DMS153 (cell line): Measurements from ENCODE around the gene COMMD9.
A peak's percentile ranks its signal among the peaks of the same experiment; 100 is the strongest.
"Not testable (repeated sequence)": the region's sequence is repeated elsewhere in the genome, so short reads cannot be mapped to it uniquely, and the experiment has no call there.

Experiments
- DNase-seq: peaks from one replicate; lab custom pipeline; 2025; lab: John Stamatoyannopoulos, UW

COMMD9 gene

DNA sequence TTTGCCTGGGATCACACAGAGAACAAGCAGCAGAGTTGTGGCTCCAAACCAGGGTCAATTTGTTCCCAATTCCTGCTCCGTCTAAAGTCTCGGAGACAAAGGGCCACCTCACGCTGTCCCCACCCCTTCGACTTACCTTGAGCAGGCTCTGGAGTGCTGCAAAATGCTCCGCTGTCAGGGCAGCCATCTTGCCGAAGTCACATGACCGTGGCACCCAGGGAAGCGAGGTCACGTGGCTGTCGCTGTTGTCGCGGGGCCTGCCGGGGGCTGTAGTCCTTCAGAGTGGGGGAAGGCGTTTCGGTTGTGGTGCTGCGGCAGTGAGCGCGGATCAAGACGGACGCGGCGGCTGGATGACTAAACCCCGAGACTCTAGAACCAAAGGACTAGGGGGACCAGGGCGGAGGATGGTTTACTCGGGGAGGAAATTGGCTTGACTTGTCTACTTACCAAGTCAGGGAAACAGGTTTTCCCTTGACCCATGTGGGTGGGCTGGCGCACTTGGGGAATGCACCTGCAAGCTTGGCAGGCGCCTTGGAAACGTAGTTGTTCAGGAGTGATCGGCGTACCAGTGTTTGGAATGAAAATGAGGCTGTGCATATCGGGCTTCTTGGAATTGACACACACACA, at the start of gene COMMD9:
COMMD9 (minus strand) TSS at position 199 of the 627 bp plus-strand sequence; CDS start at position 187, 12 bp downstream.
- peak; percentile 88 for DNase-seq

DNA sequence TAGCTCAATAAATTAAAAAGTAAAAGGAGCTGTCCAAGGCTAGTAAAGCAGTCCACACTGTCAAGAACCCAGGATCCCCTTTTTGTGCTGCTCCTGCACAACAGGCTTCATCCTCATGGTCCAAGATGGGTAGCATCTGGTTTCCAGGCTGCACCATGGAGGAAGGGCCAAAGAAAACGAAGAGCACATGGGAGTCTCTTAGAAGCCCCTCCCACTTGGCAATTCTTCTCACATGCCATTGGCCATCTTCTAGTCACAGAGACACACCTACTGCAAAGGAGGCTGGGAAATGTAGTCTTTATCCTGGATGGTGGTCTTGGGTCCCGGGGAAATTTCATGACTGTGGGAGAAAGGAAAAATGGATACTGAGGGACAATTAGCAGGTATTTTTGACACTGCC, 44.7 kb upstream of the COMMD9 start:
- DNase-seq: no peak

DNA sequence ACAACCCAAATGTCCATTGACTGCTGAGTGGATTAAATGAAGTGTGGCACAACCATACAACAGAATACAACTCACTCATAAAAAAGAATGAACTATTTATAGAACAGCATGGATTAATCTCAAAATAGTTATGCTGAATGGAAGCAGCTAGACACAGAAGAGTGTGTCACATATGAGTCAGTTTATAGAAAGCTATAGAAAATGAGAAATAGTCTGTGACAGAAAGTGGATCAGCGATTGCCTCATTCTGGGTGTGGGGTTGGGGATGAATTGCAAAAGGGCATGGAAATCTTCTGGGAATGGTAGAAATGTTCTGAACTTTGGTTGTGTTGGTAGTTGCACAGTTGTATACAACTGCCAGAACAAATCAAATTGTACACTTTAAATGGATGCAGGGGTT, 44.2 kb upstream of the COMMD9 start:
- DNase-seq: no peak

DNA sequence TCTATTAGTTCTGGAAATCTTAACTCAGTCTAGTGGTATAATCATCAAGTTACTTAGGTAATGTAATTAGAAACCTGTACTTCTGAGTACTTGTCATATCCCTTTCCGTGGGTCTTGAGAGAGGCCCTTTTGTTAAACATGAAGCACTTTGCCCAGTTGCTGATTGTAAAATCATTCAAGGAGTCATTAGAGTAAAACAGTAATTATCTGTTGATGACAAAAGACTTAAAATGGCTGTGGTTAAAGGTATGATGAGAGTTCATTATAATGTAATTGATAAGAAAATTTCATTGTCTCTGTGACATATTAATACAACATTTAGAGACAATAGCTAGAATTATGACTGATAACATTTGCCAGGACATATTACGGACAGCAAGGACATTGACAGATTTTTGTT, 41.2 kb upstream of the COMMD9 start:
- no peak for DNase-seq

DNA sequence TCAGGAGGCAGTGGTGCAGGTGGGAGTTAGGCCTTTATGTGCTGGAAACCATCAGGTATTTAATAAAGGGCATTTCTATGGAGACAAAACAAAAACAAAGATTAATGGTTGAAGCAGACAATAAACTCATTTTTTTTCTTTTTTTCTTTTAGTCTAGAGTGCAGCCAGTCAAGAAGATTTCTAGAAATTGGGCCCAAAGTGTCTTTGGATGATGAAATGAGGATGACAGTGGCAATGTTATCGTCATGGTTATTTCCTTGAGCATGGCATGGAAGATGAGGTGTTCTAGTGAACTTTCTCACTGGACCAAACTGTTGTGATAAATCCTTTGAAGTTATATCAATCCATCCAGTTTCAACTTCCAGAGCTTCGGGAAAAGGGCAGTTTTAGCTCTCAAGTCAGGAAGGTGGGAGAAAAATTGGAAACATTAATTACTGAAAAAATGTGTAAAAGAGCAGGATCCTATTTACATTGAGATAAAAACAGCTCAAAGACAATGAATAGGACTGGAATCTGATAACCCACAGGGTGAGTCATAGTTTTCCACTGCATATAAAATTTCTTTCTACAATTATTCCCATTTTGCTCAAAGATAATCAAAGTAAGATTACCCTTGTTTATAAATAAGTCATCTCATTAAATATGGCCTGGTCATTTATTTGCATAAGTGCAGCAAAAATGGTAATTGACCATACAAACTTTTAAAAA, 39.9 kb upstream of the COMMD9 start:
- DNase-seq: no peak

DNA sequence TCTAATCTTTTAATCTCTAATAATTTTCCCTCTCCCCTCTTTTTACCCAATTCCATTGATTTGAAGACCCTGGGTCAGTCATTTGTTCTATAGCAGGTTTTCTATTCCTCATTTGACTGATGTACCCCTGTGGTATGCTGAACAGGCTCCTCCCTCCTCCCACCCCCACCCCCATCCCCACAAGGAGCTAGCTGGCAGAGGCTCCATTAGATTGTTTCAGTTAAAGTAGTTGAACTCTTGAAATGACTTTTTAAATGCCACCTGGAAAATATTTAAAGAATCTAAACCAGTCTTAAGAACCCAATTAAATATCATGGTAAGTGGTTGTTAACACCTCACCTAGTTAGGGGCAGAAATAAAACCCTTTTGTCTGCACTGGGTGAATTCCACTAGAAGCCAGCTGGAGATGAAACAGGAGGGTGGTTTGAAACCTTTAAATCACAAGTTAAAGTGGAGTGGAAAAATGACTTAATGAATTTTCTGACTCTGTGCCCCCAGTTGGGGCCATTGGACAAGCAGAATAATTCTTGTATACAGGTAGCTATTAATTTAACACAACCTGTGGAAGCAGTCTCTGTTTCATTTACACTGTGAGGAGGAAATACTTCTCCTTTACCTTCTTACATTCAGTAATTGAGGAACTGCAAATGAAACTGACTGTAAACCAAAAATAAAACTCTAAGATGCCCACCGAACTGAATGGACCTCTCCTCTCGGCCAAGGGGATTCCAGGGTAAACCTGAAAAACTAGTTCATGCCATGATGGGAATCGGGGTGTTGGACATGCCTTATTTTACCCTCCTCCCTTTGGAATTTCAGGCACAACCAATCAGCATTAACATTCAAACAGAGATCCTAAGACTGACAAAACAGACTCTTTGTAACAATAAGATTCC, 37.5 kb upstream of the COMMD9 start:
- no peak for DNase-seq

DNA sequence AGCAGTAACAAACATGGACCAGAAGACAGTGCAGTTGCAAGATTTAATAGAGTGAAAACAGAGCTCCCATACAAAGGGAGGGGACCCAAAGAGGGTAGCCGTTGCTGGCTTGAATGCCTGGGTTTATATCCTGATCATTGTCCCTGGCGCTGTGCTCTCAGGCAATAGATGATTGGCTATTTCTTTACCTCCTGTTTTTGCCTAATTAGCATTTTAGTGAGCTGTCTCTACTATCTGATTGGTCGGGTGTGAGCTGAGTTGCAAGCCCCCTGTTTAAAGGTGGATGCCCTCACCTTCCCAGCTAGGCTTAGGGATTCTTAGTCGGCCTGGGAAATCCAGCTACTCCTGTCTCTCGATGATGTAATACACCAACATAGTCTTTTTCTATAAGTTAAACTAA, 36.2 kb upstream of the COMMD9 start:
- not testable (repeated sequence) for DNase-seq

DNA sequence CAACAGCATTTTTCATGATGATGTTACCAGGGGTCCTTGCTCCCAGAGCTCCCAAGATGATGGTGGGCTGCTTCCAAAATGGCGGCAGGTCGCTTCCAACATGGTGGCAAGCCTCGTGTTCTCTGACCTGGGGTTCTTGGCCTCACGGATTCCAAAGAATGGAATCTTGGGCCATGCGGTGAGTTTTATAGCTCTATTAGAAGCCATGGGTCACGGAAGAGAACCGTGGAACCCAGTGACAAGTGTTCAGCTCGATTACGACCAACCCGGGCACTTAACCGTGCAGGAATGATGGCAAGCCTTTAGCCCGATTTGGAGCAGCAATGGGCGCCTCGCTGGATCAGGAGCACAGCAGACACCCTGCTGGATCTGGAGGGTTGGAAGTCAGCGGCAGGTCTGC, 35.7 kb upstream of the COMMD9 start:
- not testable (repeated sequence) for DNase-seq

DNA sequence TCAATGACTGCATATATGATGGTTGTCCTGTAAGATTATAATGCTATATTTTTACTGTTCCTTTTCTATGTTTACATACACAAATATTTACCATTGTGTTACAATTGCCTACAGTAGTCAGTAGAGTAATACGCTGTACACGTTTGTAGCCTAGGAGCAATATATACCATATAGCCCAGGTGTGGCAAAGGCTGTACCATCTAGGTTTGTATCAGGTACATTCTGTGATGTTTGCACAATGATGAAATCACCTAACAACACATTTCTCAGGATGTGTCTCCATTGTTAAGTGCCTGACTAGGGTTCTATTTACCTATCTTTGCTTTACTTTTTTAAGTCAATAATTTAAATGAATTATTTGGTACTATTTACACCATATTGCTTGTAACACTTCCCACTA, 28.8 kb upstream of the COMMD9 start:
- no peak for DNase-seq

DNA sequence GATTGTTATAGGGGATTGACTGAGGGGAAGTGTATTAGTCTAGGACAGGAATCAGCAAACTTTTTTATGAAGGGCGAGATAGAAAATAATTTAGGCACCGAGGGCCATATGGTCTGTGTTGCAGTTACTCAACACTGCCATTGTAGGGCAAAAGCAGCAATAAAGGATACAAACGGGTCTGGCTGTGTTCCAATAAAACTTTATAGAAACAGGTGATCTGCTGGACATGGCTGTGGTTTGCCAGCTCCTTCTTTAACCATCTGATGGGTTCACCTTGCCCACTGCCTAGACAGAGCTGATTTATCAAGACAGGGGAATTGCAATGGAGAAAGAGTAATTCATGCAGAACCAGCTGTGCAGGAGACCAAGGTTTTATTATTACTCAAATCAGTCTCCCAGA, 26.8 kb upstream of the COMMD9 start:
- no peak for DNase-seq

DNA sequence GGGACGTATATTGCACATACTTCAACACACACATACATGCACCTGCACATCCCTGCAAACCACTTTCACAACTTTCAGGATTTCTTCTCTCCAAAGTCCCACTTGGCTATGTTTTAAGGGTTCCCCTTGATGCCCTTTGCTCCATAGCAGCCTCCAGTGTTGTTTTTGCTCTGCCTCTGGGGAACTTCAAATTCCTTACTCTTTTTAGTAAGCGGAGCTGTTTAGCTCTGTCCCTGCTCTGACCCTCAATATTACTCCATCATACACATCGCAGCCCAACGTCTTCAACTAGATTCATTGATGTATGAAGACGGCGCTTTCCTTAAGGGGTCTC, 25.2 kb upstream of the COMMD9 start:
- DNase-seq: no peak

DNA sequence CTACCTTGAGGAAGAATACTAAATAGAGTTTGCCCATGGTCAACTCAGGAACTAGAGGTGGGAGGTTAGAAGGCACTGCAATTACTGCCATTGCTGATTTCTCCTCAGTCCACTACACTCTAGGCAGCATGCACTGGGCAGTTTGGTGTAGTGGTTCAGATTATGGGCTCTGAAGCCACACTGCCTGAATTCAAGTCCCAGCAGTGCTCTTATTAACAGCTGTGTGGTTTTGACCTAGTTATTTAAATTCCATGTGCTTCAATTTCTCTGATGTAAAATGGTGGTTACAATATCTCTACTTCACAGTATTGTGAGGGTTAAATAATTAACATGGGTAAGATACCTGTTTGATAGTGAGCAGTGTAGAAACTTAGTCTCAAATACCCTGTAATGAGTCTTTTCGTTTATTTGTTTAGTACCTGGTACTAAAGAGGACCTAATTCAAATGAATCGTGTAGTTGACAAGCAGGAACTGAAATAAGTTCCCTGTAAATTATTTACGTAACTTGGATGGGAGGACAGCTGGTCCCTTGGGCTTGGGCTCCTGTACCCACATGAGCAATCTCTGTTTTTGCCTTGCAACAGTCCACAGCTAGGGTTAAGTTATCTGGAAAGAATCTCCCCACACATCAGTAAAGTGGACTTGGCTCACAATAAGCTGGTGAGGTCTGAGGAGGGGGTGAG, 24.7 kb upstream of the COMMD9 start:
- no peak for DNase-seq

DNA sequence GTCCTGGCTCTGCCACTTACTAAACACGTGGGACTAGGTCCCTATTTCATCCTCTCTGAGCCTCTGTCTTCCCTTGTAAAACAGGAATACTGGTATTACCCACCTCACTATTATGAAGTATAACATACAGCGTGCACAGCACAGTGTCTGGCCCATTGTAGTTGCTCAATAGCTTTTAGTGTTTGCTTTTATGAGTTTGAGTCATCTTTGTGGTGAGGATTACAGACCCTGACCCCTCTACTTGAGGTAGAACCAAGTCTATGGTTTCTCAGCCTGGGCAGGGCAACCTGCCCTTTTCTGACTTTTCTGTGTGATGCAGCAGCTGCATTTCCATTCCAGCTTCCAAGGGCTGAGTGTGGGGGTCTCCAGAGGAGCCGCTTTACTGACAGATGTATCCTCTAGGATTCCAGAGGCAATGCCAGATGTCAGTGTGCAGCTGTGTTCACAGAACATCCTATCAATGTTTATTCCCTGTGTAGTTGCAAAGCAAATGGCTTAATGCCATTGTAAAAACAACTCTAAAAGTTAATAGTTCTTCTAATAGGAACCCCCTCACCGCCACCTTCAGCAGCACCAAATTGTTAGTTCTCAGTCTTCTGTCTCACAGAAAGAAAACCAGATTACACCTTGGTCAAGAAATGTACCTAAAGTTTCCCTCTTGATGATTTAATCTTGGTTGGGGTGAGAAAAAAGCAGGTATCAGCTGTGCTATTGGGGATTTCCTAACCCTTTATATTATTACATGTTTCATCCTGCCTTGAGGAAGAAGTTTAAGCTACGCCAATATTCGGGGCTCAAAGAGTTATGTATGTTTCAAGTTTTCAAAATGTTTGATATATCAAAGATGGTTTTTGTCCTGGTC, 23.6 kb upstream of the COMMD9 start:
- DNase-seq: no peak

DNA sequence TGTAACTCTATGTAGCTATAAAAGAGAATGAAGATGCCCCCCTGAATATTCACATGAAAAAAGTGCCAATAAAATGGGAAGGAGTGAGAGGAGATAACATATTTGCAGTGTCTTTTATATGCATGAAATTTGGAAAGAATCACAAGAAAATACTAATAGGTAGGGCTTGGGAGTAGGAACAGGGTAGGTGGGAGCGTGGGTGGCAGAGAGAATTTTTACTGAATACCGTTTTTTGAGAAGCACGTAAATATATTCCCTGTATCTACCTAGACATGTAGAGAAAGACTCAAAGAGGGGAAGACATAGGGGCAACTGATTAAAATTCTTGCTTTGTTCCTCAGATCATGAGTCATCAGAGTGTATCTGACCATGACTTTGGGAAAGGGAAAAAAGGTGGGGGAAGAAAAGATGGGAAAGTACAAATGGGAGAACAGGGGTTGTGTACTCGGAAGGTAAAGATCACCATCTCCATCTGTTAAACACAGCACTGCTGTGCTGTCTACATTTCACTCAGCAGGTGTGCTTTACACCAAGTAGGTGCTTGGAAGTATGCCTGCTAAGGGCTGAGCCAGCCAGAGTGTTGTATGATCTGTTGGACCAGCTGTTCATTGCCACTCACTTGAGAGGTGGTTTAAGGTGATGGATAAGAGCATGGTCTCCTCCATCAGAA, 22.8 kb upstream of the COMMD9 start:
- no peak for DNase-seq

DNA sequence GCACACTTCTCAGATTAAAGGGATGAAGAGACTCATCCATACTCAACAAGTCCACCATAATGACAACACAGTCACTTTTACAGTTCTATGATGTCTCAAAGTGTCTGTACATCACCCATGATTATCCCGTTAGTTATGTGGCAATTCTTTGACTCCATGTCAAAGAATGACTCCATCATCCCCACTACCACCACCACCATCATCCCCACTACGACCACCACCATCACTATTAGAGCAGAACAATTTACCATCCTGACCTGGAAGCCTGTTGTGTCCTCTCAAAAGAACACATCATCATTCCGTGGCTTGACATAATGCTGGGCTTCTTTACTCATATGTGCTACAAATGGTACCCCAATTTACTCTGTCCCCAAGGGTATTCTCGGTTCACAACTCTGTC, 20.6 kb upstream of the COMMD9 start:
- DNase-seq: no peak

DNA sequence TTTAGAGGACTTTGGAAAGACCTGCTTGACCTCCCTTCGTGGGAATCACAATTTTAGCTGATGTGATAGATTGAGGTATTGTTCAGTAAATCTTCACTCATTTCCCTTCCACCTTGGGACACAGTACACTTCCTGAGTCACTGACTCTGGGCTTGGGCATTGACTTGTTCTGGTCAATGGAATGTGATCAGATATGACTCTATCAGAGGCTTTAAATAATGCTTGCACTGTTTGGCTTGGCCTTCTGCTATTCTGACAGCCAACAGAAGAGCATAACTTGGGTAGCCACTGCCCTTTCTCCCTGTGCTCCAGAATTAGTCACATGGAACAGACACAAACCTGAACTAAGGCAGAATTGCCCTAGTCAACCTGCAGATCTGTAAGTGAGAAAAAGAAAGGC, 19.4 kb upstream of the COMMD9 start:
- no peak for DNase-seq

DNA sequence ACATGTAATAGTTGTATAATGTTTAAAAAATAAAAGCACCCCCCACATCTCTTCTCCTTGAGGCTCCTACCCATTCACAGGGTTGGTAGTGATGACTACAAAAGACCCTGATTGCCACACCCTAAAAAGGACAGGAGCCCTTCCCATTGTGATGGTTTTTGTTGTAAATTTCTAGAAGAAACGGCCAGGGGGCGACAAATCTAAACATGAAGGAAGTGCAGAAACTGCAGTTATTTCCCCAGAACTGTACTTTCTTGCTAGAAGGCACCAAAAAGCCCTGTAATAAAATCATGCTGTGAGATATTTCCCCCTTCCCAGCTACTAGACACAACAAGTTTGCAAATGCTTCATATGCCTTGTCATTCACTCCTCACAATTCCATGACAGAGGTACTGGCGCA, 17.7 kb upstream of the COMMD9 start:
- DNase-seq: no peak

DNA sequence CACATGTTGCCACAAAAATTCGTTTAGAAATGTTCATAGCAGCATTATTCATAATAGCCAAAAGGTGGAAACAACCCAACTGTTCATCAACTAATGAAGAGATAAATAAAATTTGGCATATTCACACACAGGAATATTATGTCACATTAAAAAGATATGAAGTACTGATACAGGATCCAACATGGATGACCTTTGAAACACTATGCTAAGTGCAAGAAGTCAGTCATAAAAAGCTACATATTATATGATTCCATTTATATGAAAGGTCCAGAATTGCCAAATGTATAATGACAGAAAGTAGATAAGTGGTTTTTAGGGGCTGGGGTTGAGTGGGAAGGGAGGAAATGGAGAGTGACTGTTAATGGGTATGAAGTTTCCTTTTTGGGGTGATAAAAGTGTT, 15.8 kb upstream of the COMMD9 start:
- DNase-seq: no peak

DNA sequence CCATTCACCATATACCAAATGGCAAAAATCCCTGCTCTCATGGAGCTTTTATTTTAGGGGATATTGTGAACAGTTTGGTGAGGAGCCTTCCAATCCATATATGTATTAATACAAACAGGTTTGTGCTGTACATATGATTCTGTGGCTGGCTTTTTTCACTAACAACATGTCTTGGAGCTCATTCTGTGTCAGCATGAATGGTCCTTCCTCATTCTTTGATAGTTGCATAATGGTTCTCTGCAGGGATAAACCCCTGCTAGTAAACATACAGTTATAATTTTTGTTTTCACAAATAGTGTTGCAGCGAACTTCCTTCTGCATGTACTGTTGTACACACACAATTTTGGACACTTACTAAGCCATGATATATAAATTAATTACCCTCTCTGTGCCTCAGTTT, 15.1 kb upstream of the COMMD9 start:
- no peak for DNase-seq

DNA sequence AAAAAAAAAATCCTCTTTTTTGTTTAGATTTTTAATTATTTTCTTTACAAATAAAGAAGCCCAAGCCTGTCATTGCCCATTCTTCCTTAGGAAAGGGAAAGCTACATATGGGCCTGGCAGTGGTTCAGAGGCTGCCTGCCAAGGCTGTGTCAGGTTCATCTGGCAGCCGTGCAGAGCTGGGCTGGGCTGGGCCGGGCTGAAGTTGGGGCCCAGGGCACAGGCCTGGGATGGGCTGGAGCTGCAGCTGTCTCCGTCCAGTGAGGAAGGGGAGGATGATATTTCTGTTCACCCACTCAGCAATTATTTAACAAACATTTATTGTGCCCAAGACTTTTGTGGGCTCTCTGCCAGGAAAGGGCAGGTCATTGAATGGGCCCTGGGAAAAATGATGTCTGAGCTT, 11.4 kb upstream of the COMMD9 start:
- DNase-seq: no peak
